ENCODE data around the gene CEP85L. TPM values are rescaled to one million over a fixed set of nuclear protein-coding genes. Genes with fewer than 3 reads are reported as not detected.

CEP85L gene
- total and polyA plus RNA-seq, 2 of the 13 experiments (the other 11 are each of a cell fraction or from before 2014, with no cell fraction given), result 0.44 to 1.7 TPM

GRCh38 chr6:118650582-118651281 is 659 bp downstream of the CEP85L start (continued):
- TF ChIP-seq, protein P1, sequence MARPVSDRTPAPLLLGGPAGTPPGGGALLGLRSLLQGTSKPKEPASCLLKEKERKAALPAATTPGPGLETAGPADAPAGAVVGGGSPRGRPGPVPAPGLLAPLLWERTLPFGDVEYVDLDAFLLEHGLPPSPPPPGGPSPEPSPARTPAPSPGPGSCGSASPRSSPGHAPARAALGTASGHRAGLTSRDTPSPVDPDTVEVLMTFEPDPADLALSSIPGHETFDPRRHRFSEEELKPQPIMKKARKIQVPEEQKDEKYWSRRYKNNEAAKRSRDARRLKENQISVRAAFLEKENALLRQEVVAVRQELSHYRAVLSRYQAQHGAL (CRISPR knock-in tag; IDR thresholded peaks at IDR 0.05; ENCODE audit: not compliant biosample characterization), result no peak
- TF ChIP-seq, protein P2, sequence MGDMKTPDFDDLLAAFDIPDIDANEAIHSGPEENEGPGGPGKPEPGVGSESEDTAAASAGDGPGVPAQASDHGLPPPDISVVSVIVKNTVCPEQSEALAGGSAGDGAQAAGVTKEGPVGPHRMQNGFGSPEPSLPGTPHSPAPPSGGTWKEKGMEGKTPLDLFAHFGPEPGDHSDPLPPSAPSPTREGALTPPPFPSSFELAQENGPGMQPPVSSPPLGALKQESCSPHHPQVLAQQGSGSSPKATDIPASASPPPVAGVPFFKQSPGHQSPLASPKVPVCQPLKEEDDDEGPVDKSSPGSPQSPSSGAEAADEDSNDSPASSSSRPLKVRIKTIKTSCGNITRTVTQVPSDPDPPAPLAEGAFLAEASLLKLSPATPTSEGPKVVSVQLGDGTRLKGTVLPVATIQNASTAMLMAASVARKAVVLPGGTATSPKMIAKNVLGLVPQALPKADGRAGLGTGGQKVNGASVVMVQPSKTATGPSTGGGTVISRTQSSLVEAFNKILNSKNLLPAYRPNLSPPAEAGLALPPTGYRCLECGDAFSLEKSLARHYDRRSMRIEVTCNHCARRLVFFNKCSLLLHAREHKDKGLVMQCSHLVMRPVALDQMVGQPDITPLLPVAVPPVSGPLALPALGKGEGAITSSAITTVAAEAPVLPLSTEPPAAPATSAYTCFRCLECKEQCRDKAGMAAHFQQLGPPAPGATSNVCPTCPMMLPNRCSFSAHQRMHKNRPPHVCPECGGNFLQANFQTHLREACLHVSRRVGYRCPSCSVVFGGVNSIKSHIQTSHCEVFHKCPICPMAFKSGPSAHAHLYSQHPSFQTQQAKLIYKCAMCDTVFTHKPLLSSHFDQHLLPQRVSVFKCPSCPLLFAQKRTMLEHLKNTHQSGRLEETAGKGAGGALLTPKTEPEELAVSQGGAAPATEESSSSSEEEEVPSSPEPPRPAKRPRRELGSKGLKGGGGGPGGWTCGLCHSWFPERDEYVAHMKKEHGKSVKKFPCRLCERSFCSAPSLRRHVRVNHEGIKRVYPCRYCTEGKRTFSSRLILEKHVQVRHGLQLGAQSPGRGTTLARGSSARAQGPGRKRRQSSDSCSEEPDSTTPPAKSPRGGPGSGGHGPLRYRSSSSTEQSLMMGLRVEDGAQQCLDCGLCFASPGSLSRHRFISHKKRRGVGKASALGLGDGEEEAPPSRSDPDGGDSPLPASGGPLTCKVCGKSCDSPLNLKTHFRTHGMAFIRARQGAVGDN (CRISPR knock-in tag; IDR thresholded peaks at IDR 0.05), result no peak; the same call in 1 of the 2 replicates
- no peak for TF ChIP-seq ZFP41 (CRISPR knock-in tag; IDR thresholded peaks at IDR 0.05; ENCODE audit: borderline replicate concordance)
- no peak for TF ChIP-seq GATA4 (IDR thresholded peaks at IDR 0.05; ENCODE audit: borderline replicate concordance, low read depth)
- TF ChIP-seq HDAC1 (CRISPR knock-in tag; IDR thresholded peaks at IDR 0.05), result no peak; the same call in 1 of the 2 replicates
- TF ChIP-seq POLR2AphosphoS2 (IDR thresholded peaks at IDR 0.05; ENCODE audit: low read depth, low read length), result no peak
- TF ChIP-seq ZXDC (CRISPR knock-in tag; IDR thresholded peaks at IDR 0.05), result no peak
- TF ChIP-seq ZMYM2 (CRISPR knock-in tag; IDR thresholded peaks at IDR 0.05), result no peak
- no peak for TF ChIP-seq ZNF512B (CRISPR knock-in tag; IDR thresholded peaks at IDR 0.05; ENCODE audit: borderline replicate concordance)
- no peak for TF ChIP-seq GZF1 (CRISPR knock-in tag; IDR thresholded peaks at IDR 0.05)
- no peak for TF ChIP-seq ZNF30 (CRISPR knock-in tag; IDR thresholded peaks at IDR 0.05)
- no peak for TF ChIP-seq TCF7 (IDR thresholded peaks at IDR 0.05; ENCODE audit: low read depth)

All from HepG2 (cell line).